Natural killer cell treated with Interleukin-12 subunit alpha and Interleukin-12 subunit beta and Interleukin-15 and Interleukin-18, amount 100 ng/mL, for 72 hours (primary cell): ENCODE measurements around the gene DCLRE1C. TPM values are rescaled to one million over a fixed set of nuclear protein-coding genes. Genes with fewer than 3 reads are reported as not detected.
"Not testable (repeated sequence)": the region's sequence is repeated elsewhere in the genome, so short reads cannot be mapped to it uniquely, and the experiment has no call there.

Experiments
- ATAC-seq, 2 donors: fragments of 150-1000 bp; cut with Tn5 transposase in 1 of 2; sonication (Bioruptor Pico), chemical (Tn5 transposase) in 1 of 2; 2 replicates each; pipeline ENCODE4 v1.10.0; 2021
- DNase-seq: peaks from one replicate; pipeline ENCODE4 v3.0.0; 2022; ENCODE audit warnings: low spot score
- H3K27ac Mint-ChIP-seq, 2 donors: 1 replicate in 1 of 2; 2 replicates in 1 of 2; pipeline ENCODE4 v1.8.0; 2022; ENCODE audit warnings: mixed read lengths in 2 of 2, mild to moderate bottlenecking in 1 of 2, moderate library complexity in 1 of 2
- H3K27me3 Mint-ChIP-seq, 2 donors: 1 replicate in 1 of 2; 2 replicates in 1 of 2; pipeline ENCODE4 v1.8.0; 2022; ENCODE audit warnings: mixed read lengths in 2 of 2
- H3K36me3 Mint-ChIP-seq: one replicate; pipeline ENCODE4 v1.8.0; 2022; ENCODE audit warnings: mixed read lengths
- H3K4me1 Mint-ChIP-seq, 2 donors: 1 replicate in 1 of 2; 2 replicates in 1 of 2; pipeline ENCODE4 v1.8.0; 2022; ENCODE audit warnings: low read depth in 2 of 2, mixed read lengths in 2 of 2, mild to moderate bottlenecking in 1 of 2
- H3K4me3 Mint-ChIP-seq: one replicate; pipeline ENCODE4 v1.8.0; 2022; ENCODE audit warnings: mixed read lengths
- H3K9me3 Mint-ChIP-seq: 2 replicates; pipeline ENCODE4 v1.8.0; 2022; ENCODE audit warnings: mixed read lengths
- total RNA-seq, 2 donors: library from RNA; stranded (reverse); gene quantifications; one replicate each; pipeline ENCODE4 v1.2.3, GENCODE V29; 2022

Gene DCLRE1C
- total RNA-seq, 2 donors from 2014 or later = 24.8 to 37.3 TPM

- no peaks in the 10 kb centered on the region for H3K9me3 Mint-ChIP-seq
- ATAC-seq (peak; percentile 94 to 96), DNase-seq (peak; percentile 91)
- no peaks in the 10 kb centered on the region for H3K27me3 Mint-ChIP-seq
- H3K4me3 Mint-ChIP-seq = peak within 1 kb of the TSS; percentile 97
- H3K4me1 Mint-ChIP-seq = peaks cover 18 to 20% of the 10 kb centered on the region in 2 donors
- H3K36me3 Mint-ChIP-seq = no peaks in the 10 kb centered on the region
- H3K27ac Mint-ChIP-seq = peak within 1 kb of the TSS; percentile 98 to 99
Observed at GRCh38 chr10:14959221-14960057, 5.5 kb upstream of the DCLRE1C start, which contains the start of gene MEIG1. Gene MEIG1, plus strand, starts transcription at chr10:14959388. Its CDS starts 7,081 bp downstream, at chr10:14966469.

DNA sequence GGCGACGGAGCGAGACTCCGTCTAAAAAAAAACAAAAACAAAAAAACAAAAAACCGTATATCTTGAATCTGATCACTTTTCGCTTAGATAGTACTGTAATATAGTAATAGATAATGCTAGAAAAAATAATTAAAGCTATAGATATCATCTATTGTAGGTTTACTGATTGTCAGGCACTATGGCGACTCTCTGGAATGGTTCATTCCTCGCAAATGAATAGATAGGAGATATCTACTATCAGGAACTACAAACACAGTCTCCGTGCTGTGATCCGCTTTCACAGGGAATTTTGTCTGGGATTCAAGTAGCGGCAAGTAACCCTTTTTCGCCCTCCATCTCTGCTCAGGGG is 5.0 kb upstream of the DCLRE1C start:
- ATAC-seq (no peak), DNase-seq (no peak)
- H3K36me3 Mint-ChIP-seq = no peaks in the 10 kb centered on the region
- H3K9me3 Mint-ChIP-seq = no peaks in the 10 kb centered on the region
- H3K4me3 Mint-ChIP-seq = peak overlapping the region; percentile 97
- H3K27ac Mint-ChIP-seq = peak overlapping the region; percentile 98 to 99
- H3K4me1 Mint-ChIP-seq = peaks cover 20 to 22% of the 10 kb centered on the region in 2 donors
- no peaks in the 10 kb centered on the region for H3K27me3 Mint-ChIP-seq

GRCh38 chr10:14954934-14955333 is 1.0 kb upstream of the DCLRE1C start:
- Mint-ChIP-seq H3K9me3 (no peaks in the 10 kb centered on the region), H3K27me3 (no peaks in the 10 kb centered on the region), H3K36me3 (no peaks in the 10 kb centered on the region), H3K27ac (peak overlapping the region; percentile 93 to 97), H3K4me1 (peaks cover 40 to 41% of the 10 kb centered on the region in 2 donors), H3K4me3 (peak overlapping the region; percentile 98)
- no peak for DNase-seq
- no peak for ATAC-seq

- peaks cover 44 to 49% of the 10 kb centered on the region in 2 donors for H3K4me1 Mint-ChIP-seq
- ATAC-seq = peak; percentile 23 to 77
- H3K27ac Mint-ChIP-seq = peak overlapping the region; percentile 93 to 97
- no peaks in the 10 kb centered on the region for H3K27me3 Mint-ChIP-seq
- no peaks in the 10 kb centered on the region for H3K9me3 Mint-ChIP-seq
- peak; percentile 75 for DNase-seq
- H3K36me3 Mint-ChIP-seq = peaks cover 6% of the 10 kb centered on the region
- peak overlapping the region; percentile 98 for H3K4me3 Mint-ChIP-seq
Observed at GRCh38 chr10:14953424-14954000, 384 bp downstream of the DCLRE1C start.

DNA sequence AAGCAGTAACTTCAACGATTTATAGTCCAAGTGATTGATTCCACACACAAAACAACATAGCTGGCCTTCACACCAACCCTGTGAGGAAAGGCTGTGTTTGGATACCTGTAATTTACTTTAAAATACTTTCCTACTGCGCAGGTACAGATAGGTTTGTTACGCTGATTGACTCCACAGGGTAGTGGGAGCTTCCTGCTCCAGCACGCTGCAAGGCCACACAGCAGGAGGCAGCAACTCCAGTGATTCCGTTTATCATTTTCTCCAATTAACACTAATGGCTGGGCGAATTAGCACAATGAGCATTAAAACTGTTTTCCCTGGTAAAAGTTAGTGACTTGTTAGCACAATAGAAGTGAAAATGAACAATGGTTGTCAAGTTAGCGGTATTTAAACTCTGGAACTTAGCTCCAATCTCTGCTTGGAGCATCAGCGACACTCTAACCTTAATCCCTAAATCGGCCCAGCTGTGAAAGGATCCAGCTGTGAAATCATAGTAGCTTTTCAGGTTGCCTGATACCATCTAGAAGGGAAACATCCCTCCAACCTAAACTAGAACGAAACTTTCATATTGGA is 959 bp downstream of the DCLRE1C start:
- H3K4me3 Mint-ChIP-seq = peak overlapping the region; percentile 98
- ATAC-seq (no peak), DNase-seq (no peak)
- no peaks in the 10 kb centered on the region for H3K27me3 Mint-ChIP-seq
- H3K27ac Mint-ChIP-seq = peak overlapping the region; percentile 93 to 97
- peaks cover 6% of the 10 kb centered on the region for H3K36me3 Mint-ChIP-seq
- peaks cover 43 to 46% of the 10 kb centered on the region in 2 donors for H3K4me1 Mint-ChIP-seq
- H3K9me3 Mint-ChIP-seq = no peaks in the 10 kb centered on the region

- DNase-seq (no peak), ATAC-seq (no peak)
- Mint-ChIP-seq H3K36me3 (peaks cover 6% of the 10 kb centered on the region), H3K27ac (peak overlapping the region in 1 of 2 donors; percentile 75), H3K9me3 (no peaks in the 10 kb centered on the region), H3K4me3 (no peak overlapping the region), H3K4me1 (peaks cover 31 to 35% of the 10 kb centered on the region in 2 donors), H3K27me3 (no peaks in the 10 kb centered on the region)
Observed at GRCh38 chr10:14949291-14949690, 4.6 kb downstream of the DCLRE1C start.

DNA sequence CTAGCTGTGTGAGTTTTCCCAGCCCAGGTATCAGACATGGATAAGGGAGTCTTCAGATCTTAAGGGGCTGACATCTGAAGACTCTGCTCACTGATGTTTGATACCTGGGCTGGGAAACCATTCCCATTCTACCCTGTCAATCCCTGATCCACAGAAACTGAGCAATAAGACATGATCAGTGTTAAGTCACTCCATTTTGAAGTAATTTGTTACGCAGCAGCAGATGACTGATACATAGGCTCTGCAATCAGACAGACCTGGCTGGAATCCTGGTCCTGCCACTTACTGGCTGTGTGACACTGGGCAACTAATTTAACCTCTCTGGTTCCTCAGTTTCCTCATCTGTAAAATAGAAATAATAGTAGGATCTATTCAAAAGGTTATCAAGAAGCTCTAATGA is 6.6 kb downstream of the DCLRE1C start:
- Mint-ChIP-seq H3K27me3 (no peaks in the 10 kb centered on the region), H3K9me3 (no peaks in the 10 kb centered on the region), H3K36me3 (peaks cover 6% of the 10 kb centered on the region), H3K27ac (no peak overlapping the region), H3K4me1 (peaks cover 25% of the 10 kb centered on the region in 2 donors), H3K4me3 (no peak overlapping the region)
- no peak for DNase-seq
- ATAC-seq = no peak

DNA sequence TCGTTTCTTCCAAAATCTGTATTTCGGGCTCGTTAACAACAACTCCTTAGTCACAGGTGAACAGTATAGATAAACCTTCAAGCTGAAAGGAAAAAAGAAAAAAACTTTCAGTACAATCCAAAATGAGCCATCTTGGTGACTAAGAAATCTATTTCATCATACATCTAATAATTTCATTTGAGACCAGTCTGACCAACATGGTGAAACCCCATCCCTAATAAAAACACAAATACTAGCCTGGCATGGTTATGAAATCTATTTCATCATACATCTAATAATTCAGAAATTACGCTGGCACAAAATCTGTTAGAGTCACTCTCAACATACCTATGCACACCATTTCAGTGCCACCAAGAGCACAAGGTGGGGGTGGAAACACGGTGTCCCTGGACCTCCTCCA is 8.8 kb downstream of the DCLRE1C start:
- DNase-seq (no peak), ATAC-seq (no peak)
- no peaks in the 10 kb centered on the region for H3K27me3 Mint-ChIP-seq
- peaks cover 13 to 17% of the 10 kb centered on the region in 2 donors for H3K4me1 Mint-ChIP-seq
- H3K36me3 Mint-ChIP-seq = peaks cover 6% of the 10 kb centered on the region
- no peaks in the 10 kb centered on the region for H3K9me3 Mint-ChIP-seq
- no peak overlapping the region for H3K27ac Mint-ChIP-seq
- no peak overlapping the region for H3K4me3 Mint-ChIP-seq

DNA sequence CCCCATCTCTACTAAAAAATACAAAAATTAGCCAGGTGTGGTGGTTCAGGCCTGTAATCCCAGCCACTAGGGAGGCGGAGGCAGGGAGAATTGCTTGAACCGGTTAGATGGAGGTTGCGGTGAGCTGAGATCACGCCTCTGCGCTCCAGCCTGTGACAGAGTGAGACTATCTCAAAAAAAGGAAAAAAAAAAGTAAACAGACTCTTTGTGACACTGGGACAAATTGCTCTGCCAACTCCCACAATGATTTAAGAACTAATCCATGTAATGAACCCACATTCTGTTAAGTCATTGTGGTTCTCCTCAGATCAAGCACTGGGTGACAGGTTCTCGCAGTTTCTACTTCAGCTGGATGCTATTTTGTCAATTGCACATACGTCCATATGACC is 11.0 kb downstream of the DCLRE1C start:
- H3K4me3 Mint-ChIP-seq, H3K27ac Mint-ChIP-seq, DNase-seq, H3K27me3 Mint-ChIP-seq, ATAC-seq, H3K36me3 Mint-ChIP-seq, H3K9me3 Mint-ChIP-seq: not testable (repeated sequence)
- peaks cover 5 to 16% of the 10 kb centered on the region in 2 donors for H3K4me1 Mint-ChIP-seq

- not testable (repeated sequence) for H3K4me3 Mint-ChIP-seq, DNase-seq, H3K36me3 Mint-ChIP-seq, H3K9me3 Mint-ChIP-seq, H3K27me3 Mint-ChIP-seq, ATAC-seq, H3K27ac Mint-ChIP-seq
- peaks cover 5 to 18% of the 10 kb centered on the region in 2 donors for H3K4me1 Mint-ChIP-seq
Observed at GRCh38 chr10:14942147-14942949, 11.5 kb downstream of the DCLRE1C start.

- Mint-ChIP-seq H3K4me1 (peaks cover 11 to 23% of the 10 kb centered on the region in 2 donors), H3K27ac (peak overlapping the region in 1 of 2 donors; percentile 60)
- H3K4me3 Mint-ChIP-seq, H3K9me3 Mint-ChIP-seq, H3K27me3 Mint-ChIP-seq, H3K36me3 Mint-ChIP-seq: not testable (repeated sequence)
- ATAC-seq (peak in 1 of 2 donors; percentile 88), DNase-seq (peak; percentile 81)
Observed at GRCh38 chr10:14938971-14939370, 14.9 kb downstream of the DCLRE1C start.

DNA sequence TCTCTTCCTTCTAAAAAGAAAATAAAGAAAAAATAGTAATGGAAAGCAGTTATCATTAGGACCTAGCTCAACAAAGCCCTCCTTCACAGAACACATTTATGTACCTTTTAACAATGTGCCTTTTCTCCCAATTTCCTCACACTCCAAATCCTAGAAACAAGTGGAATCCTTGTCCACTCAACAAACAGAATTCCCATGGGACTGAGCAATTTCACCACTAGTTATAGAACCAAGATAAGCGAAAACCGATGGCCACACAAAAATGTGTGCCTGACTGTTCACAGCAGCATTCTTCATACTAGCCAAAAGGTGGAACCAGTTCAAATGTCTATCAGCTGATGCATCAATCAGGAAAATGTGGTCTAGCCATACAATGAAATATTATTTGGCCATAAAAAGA is 17.3 kb downstream of the DCLRE1C start:
- H3K4me3 Mint-ChIP-seq = no peak overlapping the region
- H3K9me3 Mint-ChIP-seq = no peaks in the 10 kb centered on the region
- H3K27ac Mint-ChIP-seq = no peak overlapping the region
- H3K4me1 Mint-ChIP-seq = peaks cover 6 to 13% of the 10 kb centered on the region in 2 donors
- H3K36me3 Mint-ChIP-seq = peaks cover 9% of the 10 kb centered on the region
- ATAC-seq (no peak), DNase-seq (no peak)
- H3K27me3 Mint-ChIP-seq = no peaks in the 10 kb centered on the region

GRCh38 chr10:14930610-14931009 is 23.3 kb downstream of the DCLRE1C start:
- DNase-seq (no peak), ATAC-seq (no peak)
- Mint-ChIP-seq H3K27me3 (no peaks in the 10 kb centered on the region), H3K27ac (no peak overlapping the region), H3K4me1 (peaks cover 0 to 3% of the 10 kb centered on the region in 2 donors), H3K4me3 (no peak overlapping the region), H3K9me3 (no peaks in the 10 kb centered on the region), H3K36me3 (peaks cover 25% of the 10 kb centered on the region)
